K562 (cell line): Measurements from ENCODE around the gene MINDY4B. TPM values are rescaled to one million over a fixed set of nuclear protein-coding genes. Genes with fewer than 3 reads are reported as not detected.

ENCODE experiments used
- ATAC-seq: fragments of 200-7000 bp; cut with Tn5 transposase; 3 replicates; pipeline ENCODE4 v1.9.1; 2020; ENCODE audit warnings: moderate library complexity
- BruUV-seq: library from RNA; stranded (reverse); fragments of 400-500 nt; replicated peaks from 2 replicates; lab custom pipeline; 2021; lab: Mats Ljungman, UMichigan
- CTCF ChIA-PET: fragments of 300-600 bp; formaldehyde crosslinking; extraction: SDS; loops from one replicate; lab custom pipeline; 2021; ENCODE audit warnings: low intra/inter-chr PET ratio; lab: Yijun Ruan, JAX
- POLR2A ChIA-PET: fragments of 300-600, 350-650 bp; sonication (Branson Sonifier 250); formaldehyde crosslinking; extraction: SDS; loops from one replicate; lab custom pipeline; 2021; ENCODE audit warnings: antibody characterized with exemption, inconsistent platforms; lab: Yijun Ruan, JAX
- DNase-seq, 4 experiments: peaks; one replicate each; pipeline versions ENCODE4 v3.0.0 to v3.0.0-alpha.2; 2011 to 2018; ENCODE audit warnings: low spot score in 3 of 4, mixed read lengths in 3 of 4; ENCODE audit errors: extremely low read depth in 1 of 4
- FAIRE-seq: peaks from 2 replicates; lab custom pipeline; 2011; peaks lifted over from hg19 to GRCh38; lab: Jason Lieb, UNC
- H2AFZ ChIP-seq: 2 replicates; pipeline ENCODE4 v1.6.0; 2011; ENCODE audit warnings: low read depth, low read length, control low read depth, inconsistent platforms
- H3K27ac ChIP-seq: fragments of 200-600 bp; 3 replicates; pipeline ENCODE4 v1.8.0; 2011; ENCODE audit warnings: low read depth, mild to moderate bottlenecking, control low read depth, inconsistent platforms, low read length, moderate library complexity, mixed read lengths; ENCODE audit errors: extremely low read depth
- H3K27me3 ChIP-seq, 2 experiments: fragments of 300-600 bp in 1 of 2; 2 replicates in 1 of 2; 3 replicates in 1 of 2; pipeline versions ENCODE4 v1.6.0 to v1.8.0; 2011; ENCODE audit warnings: inconsistent platforms in 2 of 2, low read length in 2 of 2, mild to moderate bottlenecking in 1 of 2, mixed read lengths in 1 of 2, moderate library complexity in 1 of 2; ENCODE audit not compliant: control insufficient read depth in 2 of 2, insufficient read depth in 2 of 2
- H3K36me3 ChIP-seq: fragments of 300-600 bp; 3 replicates; pipeline ENCODE4 v1.8.0; 2011; ENCODE audit warnings: mild to moderate bottlenecking, low read length, inconsistent platforms; ENCODE audit not compliant: control insufficient read depth, insufficient read depth
- H3K4me1 ChIP-seq, 2 experiments: fragments of 200-600 bp in 1 of 2; replicated peaks in 1 of 2; 2 replicates in 1 of 2; 3 replicates in 1 of 2; pipeline versions ENCODE4 v1.5.1 to v1.8.0; 2011; ENCODE audit warnings: inconsistent platforms in 2 of 2, low read length in 2 of 2, mild to moderate bottlenecking in 1 of 2, mixed read lengths in 1 of 2, moderate library complexity in 1 of 2; ENCODE audit not compliant: control insufficient read depth in 2 of 2, insufficient read depth in 2 of 2
- H3K4me2 ChIP-seq: 2 replicates; pipeline ENCODE4 v1.6.1; 2011; ENCODE audit warnings: low read length, control low read depth, inconsistent platforms, mixed read lengths; ENCODE audit not compliant: insufficient read depth
- H3K4me3 ChIP-seq: fragments of 200-600 bp; sonication (generic), shearing (Covaris generic); 2 replicates; pipeline ENCODE4 v1.5.1; 2016; ENCODE audit warnings: control low read depth, inconsistent platforms
- H3K79me2 ChIP-seq: fragments of 200-600 bp; 3 replicates; pipeline ENCODE4 v1.8.0; 2011; ENCODE audit warnings: low read length, inconsistent platforms; ENCODE audit not compliant: control insufficient read depth, insufficient read depth
- H3K9ac ChIP-seq, 2 experiments: 2 replicates each; pipeline versions ENCODE4 v1.6.0 to v1.6.1; 2011; ENCODE audit warnings: low read depth in 2 of 2, low read length in 2 of 2, control low read depth in 1 of 2, inconsistent platforms in 1 of 2, mild to moderate bottlenecking in 1 of 2, mixed read lengths in 1 of 2; ENCODE audit not compliant: insufficient read depth in 1 of 2
- H3K9me1 ChIP-seq: one replicate; pipeline ENCODE4 v1.6.0; 2011; ENCODE audit warnings: inconsistent platforms, mild to moderate bottlenecking, low read length, moderate library complexity; ENCODE audit not compliant: control insufficient read depth, insufficient read depth
- H3K9me3 ChIP-seq: replicated peaks from 2 replicates; pipeline ENCODE4 v1.5.1; 2011; ENCODE audit warnings: low read depth, low read length, inconsistent platforms; ENCODE audit not compliant: control insufficient read depth, insufficient read depth
- H4K20me1 ChIP-seq: replicated peaks from 2 replicates; pipeline ENCODE4 v1.6.1; 2011; ENCODE audit warnings: low read length, inconsistent platforms, mixed read lengths; ENCODE audit not compliant: control insufficient read depth, insufficient read depth
- C11orf30 ChIP-seq: fragments of 450-650 bp; IDR thresholded peaks from 2 replicates; pipeline ENCODE4 v1.6.1; 2016; ENCODE audit warnings: low read depth, mild to moderate bottlenecking
- CAMTA2 ChIP-seq: fragments of 250-450 bp; sonication (Bioruptor Pico); conservative IDR thresholded peaks from 2 replicates; pipeline ENCODE4 v1.5.1; 2022
- ESRRB ChIP-seq: fragments of 250-450 bp; sonication (Bioruptor Pico); IDR thresholded peaks from 2 replicates; pipeline ENCODE4 v1.5.0; 2020; ENCODE audit warnings: mild to moderate bottlenecking, moderate library complexity, borderline replicate concordance
- MAFF ChIP-seq: IDR thresholded peaks from 2 replicates; pipeline ENCODE4 v1.6.1; 2012; ENCODE audit warnings: low read length, improper control_type of control experiment
- MAFG ChIP-seq: fragments of 450-650 bp; conservative IDR thresholded peaks from 2 replicates; pipeline ENCODE4 v1.6.1; 2016; ENCODE audit warnings: missing genetic modification characterization, missing compliant biosample characterization
- MAFK ChIP-seq: IDR thresholded peaks from 2 replicates; pipeline ENCODE4 v1.6.1; 2011; ENCODE audit warnings: low read length, improper control_type of control experiment
- MEIS2 ChIP-seq: fragments of 450-650 bp; IDR thresholded peaks from 2 replicates; pipeline ENCODE4 v1.6.1; 2014; ENCODE audit warnings: mild to moderate bottlenecking; ENCODE audit not compliant: partially characterized antibody
- PHTF2 ChIP-seq: fragments of 250-450 bp; sonication (Bioruptor Pico); IDR thresholded peaks from 2 replicates; pipeline ENCODE4 v1.5.0; 2021; ENCODE audit warnings: mild to moderate bottlenecking
- PTRF ChIP-seq: fragments of 450-650 bp; IDR thresholded peaks from 2 replicates; pipeline ENCODE4 v1.6.1; 2016; ENCODE audit warnings: mild to moderate bottlenecking, missing genetic modification characterization, missing compliant biosample characterization
- TEAD1 ChIP-seq, 2 experiments: fragments of 450-650 bp in 1 of 2; sonication (generic) in 1 of 2; formaldehyde crosslinking; IDR thresholded peaks; 2 replicates each; pipeline versions ENCODE4 v1.4.0 to v1.8.0; 2020 to 2022; ENCODE audit warnings: mild to moderate bottlenecking in 2 of 2, missing genetic modification reagents in 1 of 2
- TRIM24 ChIP-seq, 2 experiments: fragments of 450-650 bp; IDR thresholded peaks; 2 replicates each; pipeline ENCODE4 v1.6.1; 2016
- ZNF316 ChIP-seq: fragments of 450-650 bp; IDR thresholded peaks from 2 replicates; pipeline ENCODE4 v1.6.1; 2016
- ZNF644 ChIP-seq: fragments of 200-800 bp; sonication (Bioruptor generic); IDR thresholded peaks from 2 replicates; pipeline ENCODE4 v1.6.1; 2016; ENCODE audit warnings: low read depth, missing genetic modification characterization, missing compliant biosample characterization
- in situ Hi-C: fragments of 300-500 bp; cut with MboI; formaldehyde crosslinking; loops from 4 replicates; pipeline ENCODE4 v1.15.0; 2018; ENCODE audit warnings: inconsistent platforms, mixed read lengths
- intact Hi-C: fragments of 100-400 bp; cut with micrococcal nuclease; formaldehyde crosslinking; loops from 2 replicates; pipeline ENCODE4 v1.14.2; 2022
- polyA plus RNA-seq, 8 experiments: library from polyadenylated mRNA; depleted of rRNA in 4 of 8; stranded (reverse) in 5 of 8; unstranded in 3 of 8; fragments of >200 nt; fragmentation: Nextera tagmentation in 2 of 8; fragmentation: Illumina TruSeq in 1 of 8; extraction: Ambion mirVana in 2 of 8; extraction: Trizol in 1 of 8; gene quantifications; 2 replicates each; pipeline versions ENCODE4 v1.2.1 to v1.2.3, GENCODE V29; 2011 to 2014; ENCODE audit warnings: inconsistent platforms in 1 of 8, missing spikeins in 1 of 8
- total RNA-seq, 7 experiments: library from RNA; depleted of rRNA in 6 of 7; stranded (reverse); fragments of >200 nt in 6 of 7; fragmentation: Illumina TruSeq in 2 of 7; extraction: Trizol in 2 of 7; gene quantifications; 2 replicates each; pipeline versions ENCODE4 v1.2.1 to v1.2.3, GENCODE V29; 2011 to 2021; ENCODE audit warnings: low replicate concordance in 1 of 7
- TF ChIP-seq, protein P1 (sequence below): sonication (generic); formaldehyde crosslinking; IDR thresholded peaks from 2 replicates; pipeline ENCODE4 v1.8.0; 2022; ENCODE audit warnings: mild to moderate bottlenecking, missing genetic modification reagents
- TF ChIP-seq, protein P2 (sequence below): fragments of 450-650 bp; IDR thresholded peaks from one replicate; pipeline ENCODE4 v1.6.1; 2018; ENCODE audit warnings: mild to moderate bottlenecking, moderate library complexity; ENCODE audit not compliant: partially characterized antibody
- TF ChIP-seq, protein P3 (sequence below): fragments of 450-650 bp; formaldehyde crosslinking; IDR thresholded peaks from 2 replicates; pipeline ENCODE4 v1.4.0; 2022; ENCODE audit warnings: missing genetic modification characterization

MINDY4B gene
- total and polyA plus RNA-seq, 9 of the 15 experiments (the other 6 are each of a cell fraction or from before 2014, with no cell fraction given): not detected

DNA sequence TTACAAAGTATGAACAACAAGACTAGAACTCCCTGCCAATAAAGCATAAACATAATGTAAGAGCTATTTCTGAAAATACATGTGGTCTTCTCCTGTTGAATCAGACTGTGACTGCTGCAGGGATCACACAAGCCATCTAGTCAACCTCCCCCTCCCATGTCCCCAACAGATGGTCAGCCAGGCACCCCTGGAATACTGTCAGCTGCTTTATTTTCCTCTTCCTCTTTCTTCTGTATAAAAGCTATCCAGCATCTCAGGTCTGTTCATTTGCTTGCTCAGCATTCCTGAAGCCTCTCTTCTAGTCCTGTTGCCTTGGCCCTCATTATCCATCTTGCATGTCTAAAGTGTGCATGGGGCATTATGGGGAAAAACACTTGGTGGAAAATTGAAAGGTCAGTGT lies 6.5 kb upstream of the MINDY4B start:
- no peaks in the 10 kb centered on the region for H3K9me3 ChIP-seq
- BruUV-seq: no TSS peak
- no peaks in the 10 kb centered on the region for H3K36me3 ChIP-seq
- ChIA-PET POLR2A (no interaction called here), CTCF (no interaction called here)
- DNase-seq: no peak
- H2AFZ ChIP-seq: no peak overlapping the region
- H3K79me2 ChIP-seq: no peaks in the 10 kb centered on the region
- intact Hi-C loops (no loop called here), in situ Hi-C loops (no loop called here)
- no peak for ATAC-seq
- no peak overlapping the region for H3K9ac ChIP-seq
- peaks cover 6 to 11% of the 10 kb centered on the region in 2 experiments; a peak in 4 of 5 replicates for H3K27me3 ChIP-seq
- no peaks in the 10 kb centered on the region for H3K9me1 ChIP-seq
- H3K4me2 ChIP-seq: no peak overlapping the region
- H3K4me3 ChIP-seq: no peak overlapping the region
- H3K4me1 ChIP-seq: no peaks in the 10 kb centered on the region
- no peak overlapping the region for H3K27ac ChIP-seq
- FAIRE-seq: no peak
- H4K20me1 ChIP-seq: no peaks in the 10 kb centered on the region
- TF ChIP-seq, protein P1, sequence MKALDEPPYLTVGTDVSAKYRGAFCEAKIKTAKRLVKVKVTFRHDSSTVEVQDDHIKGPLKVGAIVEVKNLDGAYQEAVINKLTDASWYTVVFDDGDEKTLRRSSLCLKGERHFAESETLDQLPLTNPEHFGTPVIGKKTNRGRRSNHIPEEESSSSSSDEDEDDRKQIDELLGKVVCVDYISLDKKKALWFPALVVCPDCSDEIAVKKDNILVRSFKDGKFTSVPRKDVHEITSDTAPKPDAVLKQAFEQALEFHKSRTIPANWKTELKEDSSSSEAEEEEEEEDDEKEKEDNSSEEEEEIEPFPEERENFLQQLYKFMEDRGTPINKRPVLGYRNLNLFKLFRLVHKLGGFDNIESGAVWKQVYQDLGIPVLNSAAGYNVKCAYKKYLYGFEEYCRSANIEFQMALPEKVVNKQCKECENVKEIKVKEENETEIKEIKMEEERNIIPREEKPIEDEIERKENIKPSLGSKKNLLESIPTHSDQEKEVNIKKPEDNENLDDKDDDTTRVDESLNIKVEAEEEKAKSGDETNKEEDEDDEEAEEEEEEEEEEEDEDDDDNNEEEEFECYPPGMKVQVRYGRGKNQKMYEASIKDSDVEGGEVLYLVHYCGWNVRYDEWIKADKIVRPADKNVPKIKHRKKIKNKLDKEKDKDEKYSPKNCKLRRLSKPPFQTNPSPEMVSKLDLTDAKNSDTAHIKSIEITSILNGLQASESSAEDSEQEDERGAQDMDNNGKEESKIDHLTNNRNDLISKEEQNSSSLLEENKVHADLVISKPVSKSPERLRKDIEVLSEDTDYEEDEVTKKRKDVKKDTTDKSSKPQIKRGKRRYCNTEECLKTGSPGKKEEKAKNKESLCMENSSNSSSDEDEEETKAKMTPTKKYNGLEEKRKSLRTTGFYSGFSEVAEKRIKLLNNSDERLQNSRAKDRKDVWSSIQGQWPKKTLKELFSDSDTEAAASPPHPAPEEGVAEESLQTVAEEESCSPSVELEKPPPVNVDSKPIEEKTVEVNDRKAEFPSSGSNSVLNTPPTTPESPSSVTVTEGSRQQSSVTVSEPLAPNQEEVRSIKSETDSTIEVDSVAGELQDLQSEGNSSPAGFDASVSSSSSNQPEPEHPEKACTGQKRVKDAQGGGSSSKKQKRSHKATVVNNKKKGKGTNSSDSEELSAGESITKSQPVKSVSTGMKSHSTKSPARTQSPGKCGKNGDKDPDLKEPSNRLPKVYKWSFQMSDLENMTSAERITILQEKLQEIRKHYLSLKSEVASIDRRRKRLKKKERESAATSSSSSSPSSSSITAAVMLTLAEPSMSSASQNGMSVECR: no peak
- TF ChIP-seq, protein P2, sequence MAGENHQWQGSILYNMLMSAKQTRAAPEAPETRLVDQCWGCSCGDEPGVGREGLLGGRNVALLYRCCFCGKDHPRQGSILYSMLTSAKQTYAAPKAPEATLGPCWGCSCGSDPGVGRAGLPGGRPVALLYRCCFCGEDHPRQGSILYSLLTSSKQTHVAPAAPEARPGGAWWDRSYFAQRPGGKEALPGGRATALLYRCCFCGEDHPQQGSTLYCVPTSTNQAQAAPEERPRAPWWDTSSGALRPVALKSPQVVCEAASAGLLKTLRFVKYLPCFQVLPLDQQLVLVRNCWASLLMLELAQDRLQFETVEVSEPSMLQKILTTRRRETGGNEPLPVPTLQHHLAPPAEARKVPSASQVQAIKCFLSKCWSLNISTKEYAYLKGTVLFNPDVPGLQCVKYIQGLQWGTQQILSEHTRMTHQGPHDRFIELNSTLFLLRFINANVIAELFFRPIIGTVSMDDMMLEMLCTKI: no peak
- TF ChIP-seq MEIS2: no peak
- TF ChIP-seq C11orf30: peak; percentile 57; the same call in 1 of the 2 replicates
- peak; percentile 55; the same call in 1 of the 2 replicates for TF ChIP-seq MAFK
- TF ChIP-seq TRIM24 (IDR thresholded peaks at IDR 0.05): no peak
- TF ChIP-seq ZNF316: peak; percentile 70
- TF ChIP-seq PTRF: no peak
- TF ChIP-seq, protein P3, sequence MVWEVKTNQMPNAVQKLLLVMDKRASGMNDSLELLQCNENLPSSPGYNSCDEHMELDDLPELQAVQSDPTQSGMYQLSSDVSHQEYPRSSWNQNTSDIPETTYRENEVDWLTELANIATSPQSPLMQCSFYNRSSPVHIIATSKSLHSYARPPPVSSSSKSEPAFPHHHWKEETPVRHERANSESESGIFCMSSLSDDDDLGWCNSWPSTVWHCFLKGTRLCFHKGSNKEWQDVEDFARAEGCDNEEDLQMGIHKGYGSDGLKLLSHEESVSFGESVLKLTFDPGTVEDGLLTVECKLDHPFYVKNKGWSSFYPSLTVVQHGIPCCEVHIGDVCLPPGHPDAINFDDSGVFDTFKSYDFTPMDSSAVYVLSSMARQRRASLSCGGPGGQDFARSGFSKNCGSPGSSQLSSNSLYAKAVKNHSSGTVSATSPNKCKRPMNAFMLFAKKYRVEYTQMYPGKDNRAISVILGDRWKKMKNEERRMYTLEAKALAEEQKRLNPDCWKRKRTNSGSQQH (CRISPR knock-in tag): no peak
- TF ChIP-seq MAFG (tag): peak; percentile 65
- TF ChIP-seq ESRRB: no peak
- TF ChIP-seq ZNF644 (tag): no peak
- TF ChIP-seq PHTF2 (CRISPR knock-in tag): no peak
- TF ChIP-seq MAFF: peak; percentile 52; the same call in 1 of the 2 replicates
- TF ChIP-seq TEAD1 (CRISPR knock-in tag; IDR thresholded peaks at IDR 0.05): no peak
- no peak for TF ChIP-seq CAMTA2 (CRISPR knock-in tag)
